Osteoblast (primary cell): ENCODE results near the gene MASP1. TPM values are rescaled to one million over a fixed set of nuclear protein-coding genes. Genes with fewer than 3 reads are reported as not detected.
A peak's percentile ranks its signal among the peaks of the same experiment; 100 is the strongest.

Experiments used
- DNase-seq: peaks from one replicate; pipeline ENCODE4 v3.0.0; 2011; ENCODE audit warnings: low spot score, mixed read lengths; ENCODE audit not compliant: insufficient read length; ENCODE audit errors: missing footprints
- H2AFZ ChIP-seq: 2 replicates; pipeline ENCODE4 v1.6.0; 2011; ENCODE audit warnings: mild to moderate bottlenecking, low read length
- H3K27ac ChIP-seq: 2 replicates; pipeline ENCODE4 v1.5.1; 2011; ENCODE audit warnings: mild to moderate bottlenecking, low read depth, low read length, moderate library complexity
- H3K27me3 ChIP-seq: 2 replicates; pipeline ENCODE4 v1.6.0; 2012; ENCODE audit warnings: mild to moderate bottlenecking, control low read depth, inconsistent platforms, low read length, moderate library complexity; ENCODE audit not compliant: insufficient read depth
- H3K36me3 ChIP-seq: 2 replicates; pipeline ENCODE4 v1.5.1; 2011; ENCODE audit warnings: mild to moderate bottlenecking, low read length, control low read depth, moderate library complexity; ENCODE audit not compliant: insufficient read depth
- H3K4me1 ChIP-seq: 2 replicates; pipeline ENCODE4 v1.5.1; 2011; ENCODE audit warnings: mild to moderate bottlenecking, low read length, control low read depth, moderate library complexity; ENCODE audit not compliant: insufficient read depth
- H3K4me2 ChIP-seq: 2 replicates; pipeline ENCODE4 v1.6.0; 2011; ENCODE audit warnings: mild to moderate bottlenecking, low read length; ENCODE audit not compliant: insufficient read depth
- H3K4me3 ChIP-seq: fragments of 200-600 bp; sonication (generic); 3 replicates; pipeline ENCODE4 v1.5.1; 2012; ENCODE audit warnings: mild to moderate bottlenecking, low read length, inconsistent platforms; ENCODE audit not compliant: insufficient read depth
- H3K79me2 ChIP-seq: 2 replicates; pipeline ENCODE4 v1.6.0; 2012; ENCODE audit warnings: mild to moderate bottlenecking, low read length, control low read depth, inconsistent platforms; ENCODE audit not compliant: insufficient read depth
- H3K9me3 ChIP-seq: 2 replicates; pipeline ENCODE4 v1.5.1; 2011; ENCODE audit warnings: low read depth, low read length, control low read depth
- H4K20me1 ChIP-seq: 2 replicates; pipeline ENCODE4 v1.6.0; 2012; ENCODE audit warnings: mild to moderate bottlenecking, low read length, control low read depth; ENCODE audit not compliant: insufficient read depth
- CTCF ChIP-seq: IDR thresholded peaks from 2 replicates; pipeline ENCODE4 v1.5.1; 2011; ENCODE audit warnings: mild to moderate bottlenecking, low read depth, low read length, moderate library complexity; ENCODE audit errors: extremely low read depth
- total RNA-seq: library from RNA; depleted of rRNA; stranded (reverse); fragments of >200 nt; gene quantifications from 2 replicates; pipeline ENCODE4 v1.2.3, GENCODE V29; 2012

MASP1 gene
- total RNA-seq, 1 donor = 1.4 TPM

GRCh38 chr3:187322291-187322690 is 30.8 kb upstream of the MASP1 start:
- H3K27me3 ChIP-seq = no peaks in the 10 kb centered on the region
- no peak for TF ChIP-seq CTCF

GRCh38 chr3:187321766-187322165 is 30.2 kb upstream of the MASP1 start:
- H3K79me2 ChIP-seq = no peaks in the 10 kb centered on the region
- H3K27ac ChIP-seq = no peak overlapping the region
- no peak overlapping the region for H3K4me3 ChIP-seq
- H3K36me3 ChIP-seq = no peaks in the 10 kb centered on the region
- no peaks in the 10 kb centered on the region for H4K20me1 ChIP-seq
- H3K27me3 ChIP-seq = no peaks in the 10 kb centered on the region
- TF ChIP-seq CTCF = no peak
- peaks cover 8% of the 10 kb centered on the region for H3K4me1 ChIP-seq
- DNase-seq = no peak
- no peak overlapping the region for H2AFZ ChIP-seq
- no peak overlapping the region for H3K4me2 ChIP-seq
- no peaks in the 10 kb centered on the region for H3K9me3 ChIP-seq

More at GRCh38 chr3:187322291-187322690, 30.8 kb upstream of the MASP1 start:
- no peaks in the 10 kb centered on the region for H3K79me2 ChIP-seq
- no peaks in the 10 kb centered on the region for H3K36me3 ChIP-seq
- H4K20me1 ChIP-seq = no peaks in the 10 kb centered on the region
- H3K9me3 ChIP-seq = no peaks in the 10 kb centered on the region
- no peak for DNase-seq
- no peak overlapping the region for H3K27ac ChIP-seq
- H3K4me1 ChIP-seq = peaks cover 8% of the 10 kb centered on the region
- H3K4me3 ChIP-seq = no peak overlapping the region
- H3K4me2 ChIP-seq = no peak overlapping the region
- no peak overlapping the region for H2AFZ ChIP-seq

GRCh38 chr3:187319699-187320302 is 28.3 kb upstream of the MASP1 start:
- Histone ChIP-seq H2AFZ (peak overlapping the region; percentile 90), H3K4me1 (peaks cover 8% of the 10 kb centered on the region), H3K79me2 (no peaks in the 10 kb centered on the region), H3K4me2 (peak overlapping the region; percentile 92), H4K20me1 (no peaks in the 10 kb centered on the region), H3K9me3 (no peaks in the 10 kb centered on the region), H3K4me3 (peak overlapping the region; percentile 68), H3K36me3 (no peaks in the 10 kb centered on the region), H3K27ac (no peak overlapping the region), H3K27me3 (peaks cover 4% of the 10 kb centered on the region)
- no peak for DNase-seq
- TF ChIP-seq CTCF = peak; percentile 97

GRCh38 chr3:187318819-187319616 is 27.5 kb upstream of the MASP1 start:
- peak overlapping the region; percentile 18 for H3K27ac ChIP-seq
- H2AFZ ChIP-seq = peak overlapping the region; percentile 90
- H3K79me2 ChIP-seq = no peaks in the 10 kb centered on the region
- H3K4me1 ChIP-seq = peaks cover 8% of the 10 kb centered on the region
- H3K4me2 ChIP-seq = peak overlapping the region; percentile 92
- no peaks in the 10 kb centered on the region for H3K9me3 ChIP-seq
- TF ChIP-seq CTCF = peak; percentile 89
- H3K4me3 ChIP-seq = peak overlapping the region; percentile 68
- no peak for DNase-seq
- no peaks in the 10 kb centered on the region for H3K36me3 ChIP-seq
- no peaks in the 10 kb centered on the region for H4K20me1 ChIP-seq
- peaks cover 7% of the 10 kb centered on the region for H3K27me3 ChIP-seq
